Mucosa of descending colon (tissue), 3 donors: Measurements from ENCODE around the gene TMEM165. TPM values are rescaled to one million over a fixed set of nuclear protein-coding genes. Genes with fewer than 3 reads are reported as not detected.

Experiments
- ATAC-seq: fragments of 200-7000 bp; cut with Tn5 transposase; one replicate; pipeline ENCODE4 v1.9.1; 2020; ENCODE audit warnings: mild to moderate bottlenecking, moderate library complexity
- DNase-seq, 3 donors: peaks; one replicate each; pipeline ENCODE4 v3.0.0-alpha.2; 2020
- H3K36me3 ChIP-seq: fragments of 200-600 bp; one replicate; pipeline ENCODE4 v1.8.0; 2021; ENCODE audit warnings: low read depth, mild to moderate bottlenecking
- H3K4me1 ChIP-seq: fragments of 200-600 bp; one replicate; pipeline ENCODE4 v1.8.0; 2021; ENCODE audit warnings: low read depth, mild to moderate bottlenecking
- H3K4me3 ChIP-seq: fragments of 200-600 bp; one replicate; pipeline ENCODE4 v1.8.0; 2021; ENCODE audit warnings: mild to moderate bottlenecking
- H3K9me3 ChIP-seq: fragments of 200-600 bp; one replicate; pipeline ENCODE4 v1.8.0; 2021; ENCODE audit warnings: mild to moderate bottlenecking
- intact Hi-C, 2 donors: fragments of 100-400 bp; cut with DNase I in 1 of 2; cut with micrococcal nuclease in 1 of 2; formaldehyde crosslinking; loops; one replicate each; pipeline versions ENCODE4 v1.11.0 to v1.11.1; 2022; cut with DNase I, micrococcal nuclease
- total RNA-seq, 3 donors: library from RNA; stranded (reverse); fragmentation: NEBNext Ultra II Directional in 2 of 3; extraction: Animal tissue kit (Norgen Biotek cat#: 25700) in 2 of 3; gene quantifications; one replicate each; pipeline versions ENCODE4 v1.2.1 to v1.2.4, GENCODE V29; 2021 to 2023
- TF ChIP-seq, protein P1 (sequence below): fragments of 200-600 bp; IDR thresholded peaks from one replicate; pipeline ENCODE4 v1.8.0; 2022; ENCODE audit warnings: antibody characterized with exemption, mild to moderate bottlenecking
- donor health status: DM: no; HTN: no; CAD: no; lungs with moderate emphysema.
- donor health status: DM: no; HTN: no; CAD: no.
- donor health status: DM: no; HTN: yes; CAD: no.

TMEM165 gene
- total RNA-seq, 3 donors from 2014 or later, result 56.4 to 85.8 (median 77.6) TPM

DNA sequence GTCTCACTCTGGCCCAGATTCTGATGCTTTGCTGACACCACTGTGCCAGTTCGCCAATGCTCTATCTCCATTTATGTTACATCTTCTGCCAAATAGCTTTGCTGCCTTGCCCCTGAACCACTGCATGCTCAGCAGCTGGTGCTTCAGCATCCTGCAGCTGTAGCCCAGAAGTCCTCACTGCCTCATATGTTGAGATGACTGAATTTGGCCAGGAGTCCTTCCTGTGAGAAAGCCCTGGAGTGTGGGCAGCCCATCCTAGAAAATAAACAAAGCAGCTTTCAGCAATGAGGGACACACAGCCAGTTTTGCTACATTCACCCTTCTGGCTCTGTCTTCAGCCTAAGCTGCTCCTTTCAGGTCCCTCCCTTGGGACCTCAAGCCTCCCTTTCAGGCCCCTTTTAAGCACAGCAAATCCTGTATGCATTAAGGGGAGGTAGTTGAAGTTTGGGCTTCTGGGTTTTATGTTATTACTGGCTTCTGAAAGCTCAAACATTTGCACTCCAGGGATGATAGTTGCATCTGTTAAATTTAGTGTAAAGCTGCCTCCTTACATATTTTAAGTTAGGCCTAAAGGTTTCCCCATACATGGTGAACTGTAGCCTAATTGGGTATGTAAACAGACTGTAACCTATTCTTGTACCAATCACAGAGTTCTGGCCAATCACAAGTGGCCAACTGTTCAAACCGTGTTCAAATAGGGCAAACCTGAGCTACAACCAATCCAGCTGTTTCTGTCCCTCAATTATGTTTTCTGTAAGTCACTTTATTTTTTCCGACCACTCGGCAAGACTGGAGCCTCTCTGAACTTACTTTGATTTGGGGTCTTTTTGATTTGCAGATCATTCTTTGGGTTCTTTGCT lies 2.1 kb upstream of the TMEM165 start:
- intact Hi-C loops, result loop anchor here in 1 of 2 donors (10.0 kb wide), 1 partner anchor 49 kb away; the partner anchor contains the start of gene SRD5A3
- DNase-seq, result no peak
- TF ChIP-seq, protein P1, sequence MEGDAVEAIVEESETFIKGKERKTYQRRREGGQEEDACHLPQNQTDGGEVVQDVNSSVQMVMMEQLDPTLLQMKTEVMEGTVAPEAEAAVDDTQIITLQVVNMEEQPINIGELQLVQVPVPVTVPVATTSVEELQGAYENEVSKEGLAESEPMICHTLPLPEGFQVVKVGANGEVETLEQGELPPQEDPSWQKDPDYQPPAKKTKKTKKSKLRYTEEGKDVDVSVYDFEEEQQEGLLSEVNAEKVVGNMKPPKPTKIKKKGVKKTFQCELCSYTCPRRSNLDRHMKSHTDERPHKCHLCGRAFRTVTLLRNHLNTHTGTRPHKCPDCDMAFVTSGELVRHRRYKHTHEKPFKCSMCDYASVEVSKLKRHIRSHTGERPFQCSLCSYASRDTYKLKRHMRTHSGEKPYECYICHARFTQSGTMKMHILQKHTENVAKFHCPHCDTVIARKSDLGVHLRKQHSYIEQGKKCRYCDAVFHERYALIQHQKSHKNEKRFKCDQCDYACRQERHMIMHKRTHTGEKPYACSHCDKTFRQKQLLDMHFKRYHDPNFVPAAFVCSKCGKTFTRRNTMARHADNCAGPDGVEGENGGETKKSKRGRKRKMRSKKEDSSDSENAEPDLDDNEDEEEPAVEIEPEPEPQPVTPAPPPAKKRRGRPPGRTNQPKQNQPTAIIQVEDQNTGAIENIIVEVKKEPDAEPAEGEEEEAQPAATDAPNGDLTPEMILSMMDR, result no peak

DNA sequence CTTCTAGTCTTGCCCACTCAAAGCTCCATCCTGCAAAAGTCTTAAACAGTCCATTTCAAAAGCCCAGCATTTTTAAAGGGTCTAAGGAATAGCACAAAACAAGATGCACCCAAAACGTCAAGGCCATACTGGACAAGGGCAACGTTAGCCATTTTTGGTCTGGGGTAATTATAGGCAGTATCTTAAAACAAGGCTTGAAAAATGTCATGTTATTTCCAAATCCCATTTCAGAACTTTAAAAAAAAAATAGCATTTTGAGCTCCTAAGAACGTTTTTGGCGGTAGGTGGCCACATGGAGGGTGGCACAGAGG lies 584 bp upstream of the TMEM165 start:
- Histone ChIP-seq H3K9me3 (no peaks in the 10 kb centered on the region), H3K4me1 (peaks cover 26% of the 10 kb centered on the region), H3K36me3 (no peaks in the 10 kb centered on the region), H3K4me3 (peak overlapping the region; percentile 92)
- ATAC-seq (no peak), DNase-seq (no peak)
- TF ChIP-seq, protein P1, result no peak
- intact Hi-C loops, result loop anchor here in 1 of 2 donors (10.0 kb wide), 1 partner anchor 50 kb away; the partner anchor contains the start of gene SRD5A3

More for the DNA sequence above, 2.1 kb upstream of the TMEM165 start:
- no peaks in the 10 kb centered on the region for H3K36me3 ChIP-seq
- peaks cover 16% of the 10 kb centered on the region for H3K4me1 ChIP-seq
- ATAC-seq, result no peak
- H3K9me3 ChIP-seq, result no peaks in the 10 kb centered on the region
- H3K4me3 ChIP-seq, result no peak overlapping the region

- DNase-seq, result peak; percentile 58 to 75 (median 71)
- Histone ChIP-seq H3K4me1 (peaks cover 26% of the 10 kb centered on the region), H3K9me3 (no peaks in the 10 kb centered on the region), H3K36me3 (no peaks in the 10 kb centered on the region), H3K4me3 (peak overlapping the region; percentile 92)
- peak; percentile 57 for ATAC-seq
- TF ChIP-seq, protein P1, result no peak
- intact Hi-C loops, result loop anchor here in 1 of 2 donors (10.0 kb wide), 1 partner anchor 52 kb away; the partner anchor contains the start of gene SRD5A3
These were observed 760 bp downstream of the TMEM165 start for GRCh38 chr4:55396308-55397125.

DNA sequence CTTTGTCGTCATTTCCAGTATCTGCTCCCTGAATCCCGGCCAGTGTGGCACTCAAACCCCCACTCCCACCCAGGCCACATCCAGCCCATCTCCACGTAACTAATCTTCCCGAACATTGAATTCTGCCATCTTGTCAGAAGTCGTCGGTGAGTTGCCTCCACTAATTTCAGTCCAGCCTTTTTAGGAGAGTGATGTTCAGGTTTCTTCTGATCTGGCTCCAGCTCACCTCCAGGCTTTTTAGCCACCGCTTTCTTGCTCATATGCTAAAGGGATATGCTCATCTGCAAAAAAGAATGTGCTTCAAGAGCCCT lies 1.3 kb downstream of the TMEM165 start:
- TF ChIP-seq, protein P1, result no peak
- Histone ChIP-seq H3K9me3 (no peaks in the 10 kb centered on the region), H3K36me3 (no peaks in the 10 kb centered on the region), H3K4me1 (peaks cover 26% of the 10 kb centered on the region), H3K4me3 (peak overlapping the region; percentile 92)
- intact Hi-C loops, result loop anchor here in 1 of 2 donors (10.0 kb wide), 1 partner anchor 52 kb away; the partner anchor contains the start of gene SRD5A3
- DNase-seq (no peak), ATAC-seq (no peak)

DNA sequence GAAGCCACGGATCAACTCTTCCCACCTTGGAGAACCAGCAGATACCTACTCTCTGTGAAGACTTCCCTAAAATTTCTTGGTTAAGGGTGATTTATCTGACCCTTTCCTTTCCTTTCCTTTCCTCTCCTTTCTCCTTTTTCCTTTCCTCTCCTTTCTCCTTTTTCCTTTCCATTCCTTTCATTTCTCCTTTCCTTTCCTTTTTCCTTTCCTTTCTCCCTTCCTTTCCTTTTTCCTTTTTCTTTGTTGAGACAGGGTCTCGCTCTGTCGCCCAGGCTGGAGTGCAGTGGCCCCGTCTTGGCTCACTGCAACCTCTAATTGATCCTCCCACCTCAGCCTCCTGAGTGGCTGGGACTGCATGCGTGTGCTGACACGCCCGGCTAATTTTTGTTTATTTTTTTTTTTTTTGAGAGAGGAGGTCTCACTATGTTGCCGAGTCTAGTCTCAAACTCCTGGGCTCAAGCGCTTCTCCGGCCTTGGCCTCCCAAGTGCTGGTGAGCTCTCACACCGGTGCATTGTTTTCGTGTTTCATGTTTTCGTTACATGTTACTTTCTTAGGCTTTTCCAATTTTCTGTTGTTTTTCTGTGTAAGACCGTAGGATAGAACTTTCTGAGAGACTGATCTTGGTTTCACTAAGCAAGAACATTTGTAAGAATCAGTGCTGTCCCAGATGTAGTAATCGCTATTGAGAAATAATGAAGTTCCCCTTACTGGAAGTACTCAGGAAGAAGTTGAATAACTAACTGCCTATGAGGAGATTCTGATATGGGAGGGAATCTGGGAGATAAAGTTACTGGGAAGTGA lies 2.0 kb downstream of the TMEM165 start:
- no peak for DNase-seq
- intact Hi-C loops, result loop anchor here in 1 of 2 donors (10.0 kb wide), 1 partner anchor 53 kb away; the partner anchor contains the start of gene SRD5A3
- H3K4me3 ChIP-seq, result no peak overlapping the region
- TF ChIP-seq, protein P1, result no peak
- no peaks in the 10 kb centered on the region for H3K9me3 ChIP-seq
- ATAC-seq, result no peak
- H3K36me3 ChIP-seq, result no peaks in the 10 kb centered on the region
- peaks cover 26% of the 10 kb centered on the region for H3K4me1 ChIP-seq
